ENCODE results near the gene GM2A. TPM values are rescaled to one million over a fixed set of nuclear protein-coding genes. Genes with fewer than 3 reads are reported as not detected.

GM2A gene
- polyA plus RNA-seq, 1 experiment = 12.7 TPM

- POLR2A ChIA-PET = no interaction called here
- TF ChIP-seq, protein P1, sequence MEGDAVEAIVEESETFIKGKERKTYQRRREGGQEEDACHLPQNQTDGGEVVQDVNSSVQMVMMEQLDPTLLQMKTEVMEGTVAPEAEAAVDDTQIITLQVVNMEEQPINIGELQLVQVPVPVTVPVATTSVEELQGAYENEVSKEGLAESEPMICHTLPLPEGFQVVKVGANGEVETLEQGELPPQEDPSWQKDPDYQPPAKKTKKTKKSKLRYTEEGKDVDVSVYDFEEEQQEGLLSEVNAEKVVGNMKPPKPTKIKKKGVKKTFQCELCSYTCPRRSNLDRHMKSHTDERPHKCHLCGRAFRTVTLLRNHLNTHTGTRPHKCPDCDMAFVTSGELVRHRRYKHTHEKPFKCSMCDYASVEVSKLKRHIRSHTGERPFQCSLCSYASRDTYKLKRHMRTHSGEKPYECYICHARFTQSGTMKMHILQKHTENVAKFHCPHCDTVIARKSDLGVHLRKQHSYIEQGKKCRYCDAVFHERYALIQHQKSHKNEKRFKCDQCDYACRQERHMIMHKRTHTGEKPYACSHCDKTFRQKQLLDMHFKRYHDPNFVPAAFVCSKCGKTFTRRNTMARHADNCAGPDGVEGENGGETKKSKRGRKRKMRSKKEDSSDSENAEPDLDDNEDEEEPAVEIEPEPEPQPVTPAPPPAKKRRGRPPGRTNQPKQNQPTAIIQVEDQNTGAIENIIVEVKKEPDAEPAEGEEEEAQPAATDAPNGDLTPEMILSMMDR (IDR thresholded peaks at IDR 0.05; ENCODE audit: insufficient read depth, low read depth, low read length) = no peak
- CTCF ChIA-PET = interaction anchor here (0.8 to 1.1 kb wide), 2 partner anchors 30 to 33 kb away, joined by 3 to 4 read pairs; partner anchors contain the start of gene GM2A
- Histone ChIP-seq H3K36me3 (ENCODE audit: control insufficient read depth, insufficient read depth, low read length) (no peaks in the 10 kb centered on the region), H3K27me3 (ENCODE audit: control insufficient read depth, insufficient read depth, low read length) (no peaks in the 10 kb centered on the region; the same call in 1 of the 2 replicates), H3K4me3 (ENCODE audit: low read depth, low read length) (no peak overlapping the region)
- DNase-seq (ENCODE audit: low read depth) = no peak
Measured at GRCh38 chr5:151283120-151283825, 30.3 kb downstream of the GM2A start.

- Histone ChIP-seq H3K4me3 (ENCODE audit: low read depth, low read length) (no peak overlapping the region), H3K27me3 (ENCODE audit: control insufficient read depth, insufficient read depth, low read length) (no peaks in the 10 kb centered on the region; the same call in 1 of the 2 replicates), H3K36me3 (ENCODE audit: control insufficient read depth, insufficient read depth, low read length) (no peaks in the 10 kb centered on the region)
- ChIA-PET CTCF (no interaction called here), POLR2A (no interaction called here)
- TF ChIP-seq, protein P1 (IDR thresholded peaks at IDR 0.05; ENCODE audit: insufficient read depth, low read depth, low read length) = no peak
- no peak for DNase-seq (ENCODE audit: low read depth)
Measured at GRCh38 chr5:151284392-151284967, 31.5 kb downstream of the GM2A start.

DNA sequence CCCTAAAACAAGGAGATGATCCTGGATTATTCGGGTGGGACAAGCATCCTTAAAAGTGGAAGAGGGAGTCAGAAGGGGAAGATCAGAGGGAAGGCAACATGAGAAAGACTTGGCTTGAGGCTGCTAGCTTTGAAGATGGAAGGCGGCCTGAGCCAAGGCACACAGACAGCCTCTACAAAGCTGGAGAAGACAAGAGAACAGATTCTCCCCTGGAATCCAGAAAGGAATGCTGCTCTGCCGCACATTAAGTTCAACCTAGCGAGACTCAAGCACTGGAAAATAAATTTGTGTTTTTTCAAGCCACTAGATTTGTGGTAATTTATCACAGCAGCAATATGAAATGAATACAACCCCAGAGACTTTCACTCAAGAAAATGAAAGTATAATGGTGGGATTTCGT lies 32.7 kb downstream of the GM2A start:
- TF ChIP-seq, protein P1 (IDR thresholded peaks at IDR 0.05; ENCODE audit: insufficient read depth, low read depth, low read length) = no peak
- Histone ChIP-seq H3K36me3 (ENCODE audit: control insufficient read depth, insufficient read depth, low read length) (no peaks in the 10 kb centered on the region), H3K27me3 (ENCODE audit: control insufficient read depth, insufficient read depth, low read length) (no peaks in the 10 kb centered on the region; the same call in 1 of the 2 replicates), H3K4me3 (ENCODE audit: low read depth, low read length) (no peak overlapping the region)
- CTCF ChIA-PET = interaction anchor here (1.1 kb wide), 1 partner anchor 47 kb away, joined by 3 read pairs; no protein-coding TSS in a partner anchor
- no peak for DNase-seq (ENCODE audit: low read depth)
- POLR2A ChIA-PET = no interaction called here

DNA sequence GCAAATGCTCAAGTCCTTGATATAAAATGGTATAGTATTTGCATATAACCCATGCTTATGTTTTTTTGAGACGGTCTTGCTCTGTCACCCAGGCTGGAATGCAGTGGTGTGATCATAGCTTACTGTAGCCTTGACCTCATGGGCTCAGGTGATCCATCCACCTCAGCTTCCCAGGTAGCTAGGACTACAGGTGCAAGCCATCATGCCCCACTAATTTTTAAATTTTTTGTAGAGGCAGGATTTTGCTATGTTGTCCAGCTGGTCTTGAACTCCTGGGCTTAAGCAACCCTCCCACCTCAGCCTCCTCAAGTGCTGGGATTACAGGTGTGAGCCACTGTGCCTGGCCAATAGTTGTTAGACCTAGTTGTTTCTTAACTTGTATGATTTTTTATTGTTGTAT lies 33.3 kb downstream of the GM2A start:
- DNase-seq (ENCODE audit: low read depth) = no peak
- CTCF ChIA-PET = no interaction called here
- Histone ChIP-seq H3K36me3 (ENCODE audit: control insufficient read depth, insufficient read depth, low read length) (no peaks in the 10 kb centered on the region), H3K4me3 (ENCODE audit: low read depth, low read length) (no peak overlapping the region), H3K27me3 (ENCODE audit: control insufficient read depth, insufficient read depth, low read length) (no peaks in the 10 kb centered on the region; the same call in 1 of the 2 replicates)
- TF ChIP-seq, protein P1 (IDR thresholded peaks at IDR 0.05; ENCODE audit: insufficient read depth, low read depth, low read length) = no peak
- POLR2A ChIA-PET = no interaction called here

GRCh38 chr5:151288180-151288579 lies 35.2 kb downstream of the GM2A start:
- H3K27me3 ChIP-seq (ENCODE audit: control insufficient read depth, insufficient read depth, low read length) = no peaks in the 10 kb centered on the region; the same call in 1 of the 2 replicates
- CTCF ChIA-PET = interaction anchor here (1.5 kb wide), 1 partner anchor 49 kb away, joined by 3 read pairs; no protein-coding TSS in a partner anchor
- DNase-seq (ENCODE audit: low read depth) = no peak
- TF ChIP-seq, protein P1 (IDR thresholded peaks at IDR 0.05; ENCODE audit: insufficient read depth, low read depth, low read length) = no peak
- no peak overlapping the region for H3K4me3 ChIP-seq (ENCODE audit: low read depth, low read length)
- no peaks in the 10 kb centered on the region for H3K36me3 ChIP-seq (ENCODE audit: control insufficient read depth, insufficient read depth, low read length)
- POLR2A ChIA-PET = interaction anchor here (0.7 kb wide), 1 partner anchor 11 kb away, joined by 7 read pairs; no protein-coding TSS in a partner anchor
